Measurements from ENCODE around the gene ERG.

ERG gene

DNA sequence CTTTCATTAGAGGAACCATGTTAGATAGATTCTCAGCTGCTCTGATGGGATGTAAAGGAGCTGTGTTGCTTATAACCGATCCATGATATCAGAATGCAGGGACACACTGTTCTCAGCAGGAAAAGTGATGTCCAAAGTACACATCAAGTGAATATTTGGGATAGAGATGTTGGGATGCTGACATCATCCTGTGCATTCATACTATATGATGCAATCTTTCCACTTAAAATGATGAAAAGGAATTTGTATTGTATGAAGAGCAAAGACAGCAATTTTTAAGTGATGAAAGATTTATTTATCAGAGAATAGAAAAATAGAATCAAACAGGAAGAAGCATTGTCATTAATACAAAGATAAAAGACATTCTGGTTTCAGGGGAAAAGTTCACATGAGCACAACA, 110.1 kb downstream of the ERG start:
- DNase-seq: no peak

DNA sequence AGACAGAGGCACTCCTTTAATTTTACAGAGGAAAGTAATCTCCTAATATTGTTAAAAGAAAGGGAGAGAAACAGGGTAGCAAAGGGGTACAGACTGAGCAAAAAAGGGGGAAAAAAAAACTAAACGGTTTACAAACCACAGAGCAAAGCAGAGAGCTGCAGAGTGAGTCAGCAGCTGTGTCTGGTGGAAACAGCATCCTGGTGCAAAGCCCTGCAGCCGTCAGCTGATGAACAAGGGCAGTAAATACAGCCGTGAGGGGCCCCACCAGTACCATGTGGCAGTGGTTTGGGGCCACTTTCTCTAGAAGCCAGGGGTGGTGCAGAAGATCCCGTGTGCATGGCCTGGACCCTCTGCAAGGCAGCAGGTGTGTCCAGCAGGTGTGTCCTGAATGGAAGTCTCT, 111.3 kb downstream of the ERG start:
- DNase-seq: no peak

DNA sequence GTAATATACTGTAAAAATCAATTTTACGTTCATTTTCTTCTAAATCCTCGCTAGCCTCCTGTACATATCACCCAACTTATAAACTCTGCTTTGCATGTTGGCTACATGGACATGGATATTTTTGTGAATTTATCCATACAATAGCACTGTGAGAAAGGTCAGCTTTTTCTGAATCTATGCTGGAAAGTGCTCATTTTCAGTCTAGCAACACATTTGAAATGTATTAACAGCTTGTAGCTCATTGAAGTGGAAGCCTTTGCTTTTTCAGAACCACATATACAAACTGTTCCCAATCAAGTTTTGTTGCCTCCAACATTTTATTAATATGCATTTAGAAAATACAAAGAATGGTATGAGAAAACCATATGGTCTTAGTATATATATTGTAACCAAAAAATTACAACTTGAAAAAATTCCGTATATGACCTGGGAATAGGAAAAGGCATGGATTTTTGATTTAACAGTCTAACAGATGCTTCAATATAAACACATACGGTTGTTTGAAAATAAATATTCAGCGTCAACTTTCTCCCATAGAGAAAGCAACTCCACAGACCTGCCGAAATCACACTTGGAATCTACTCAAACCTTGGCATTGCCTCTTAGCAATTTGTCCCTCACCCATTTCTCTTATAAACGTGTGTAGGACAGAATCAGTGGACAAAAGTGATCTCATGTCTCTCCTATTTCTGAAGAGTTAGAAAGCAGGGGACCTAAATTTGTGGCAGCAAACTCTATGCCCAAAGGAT, 112.7 kb downstream of the ERG start:
- no peak for DNase-seq

DNA sequence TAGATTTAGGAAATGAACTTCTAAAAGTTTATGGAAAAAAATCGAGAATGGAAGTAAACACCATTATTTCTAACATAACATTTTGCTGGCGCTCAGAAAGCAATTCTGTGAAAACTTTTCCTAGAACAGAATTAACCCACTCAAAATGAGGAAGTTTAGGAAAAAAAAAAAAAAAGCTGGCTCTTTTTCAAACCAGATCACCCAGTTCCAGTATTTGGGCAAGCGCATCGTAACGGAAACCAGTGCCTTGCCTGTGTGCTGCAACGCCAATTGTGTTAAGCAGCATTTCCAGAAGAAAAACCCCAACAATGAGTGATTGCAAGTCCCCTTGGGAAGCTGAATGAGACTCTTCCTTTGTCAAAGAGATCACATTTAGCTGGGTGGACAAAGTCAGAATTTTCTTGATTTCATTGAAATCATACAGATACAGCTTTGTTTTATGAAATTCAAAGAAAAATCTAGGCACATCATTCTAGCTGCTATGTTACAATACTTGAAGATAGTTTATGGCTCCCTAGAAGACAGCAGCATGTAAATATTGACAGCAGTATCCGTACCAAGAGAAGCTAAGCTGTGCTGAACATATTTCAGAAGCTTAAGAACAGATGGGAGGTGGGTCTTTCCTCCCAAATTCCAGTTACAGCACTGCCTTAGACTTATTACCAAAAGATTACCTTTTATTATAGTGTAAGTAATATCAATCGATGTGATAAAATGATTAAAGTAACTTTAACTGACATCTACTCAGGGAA, 113.4 kb downstream of the ERG start:
- DNase-seq: no peak

DNA sequence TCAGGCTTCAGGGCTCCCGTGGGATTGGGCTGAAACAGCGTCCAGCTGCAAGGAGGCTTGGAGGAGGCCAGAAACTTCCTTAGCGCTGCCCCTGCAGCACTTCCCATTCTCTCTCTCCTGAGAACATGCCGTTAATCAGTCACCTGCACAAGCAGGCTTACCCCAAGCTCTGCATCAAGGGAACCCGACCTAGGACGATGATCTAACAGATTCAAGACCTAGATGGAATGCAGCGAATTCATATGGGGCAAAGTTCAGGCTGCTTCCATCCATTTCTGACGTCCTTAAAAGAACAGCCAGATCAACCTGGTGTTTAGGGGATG, 114.1 kb downstream of the ERG start:
- no peak for DNase-seq

DNA sequence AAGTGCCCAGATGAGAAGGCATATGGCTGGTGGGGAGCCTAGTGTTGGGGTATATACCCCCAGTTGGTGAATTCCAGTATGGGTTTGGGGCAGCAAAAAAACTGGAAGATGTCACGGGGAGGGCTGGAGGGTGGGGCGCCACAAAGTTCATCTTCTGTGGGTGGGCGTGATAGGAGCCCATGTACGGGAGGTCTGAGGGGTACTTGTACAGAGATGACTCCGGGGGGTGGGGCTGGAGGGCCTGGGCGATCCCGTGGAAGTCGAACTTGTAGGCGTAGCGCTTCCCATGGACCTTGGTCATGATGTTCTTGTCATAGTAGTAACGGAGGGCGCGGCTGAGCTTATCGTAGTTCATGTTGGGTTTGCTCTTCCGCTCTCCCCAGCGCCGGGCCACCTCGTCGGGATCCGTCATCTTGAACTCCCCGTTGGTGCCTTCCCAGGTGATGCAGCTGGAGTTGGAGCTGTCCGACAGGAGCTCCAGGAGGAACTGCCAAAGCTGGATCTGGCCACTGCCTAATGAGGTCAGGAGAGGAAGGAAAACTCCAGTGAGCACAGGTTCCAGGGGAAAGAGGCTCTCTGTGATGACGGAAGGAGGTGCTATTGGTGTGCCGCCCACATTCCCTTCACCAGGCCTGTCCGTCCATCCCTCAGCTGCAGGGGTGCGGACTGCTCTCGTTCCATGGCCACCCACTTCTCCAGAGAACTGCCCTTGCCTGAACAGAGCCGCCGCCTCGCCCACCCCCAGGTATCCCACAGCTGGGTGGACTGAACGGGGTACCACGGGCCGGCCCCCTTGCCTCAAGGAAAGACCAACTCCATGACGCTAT, 114.7 kb downstream of the ERG start:
- DNase-seq: no peak

DNA sequence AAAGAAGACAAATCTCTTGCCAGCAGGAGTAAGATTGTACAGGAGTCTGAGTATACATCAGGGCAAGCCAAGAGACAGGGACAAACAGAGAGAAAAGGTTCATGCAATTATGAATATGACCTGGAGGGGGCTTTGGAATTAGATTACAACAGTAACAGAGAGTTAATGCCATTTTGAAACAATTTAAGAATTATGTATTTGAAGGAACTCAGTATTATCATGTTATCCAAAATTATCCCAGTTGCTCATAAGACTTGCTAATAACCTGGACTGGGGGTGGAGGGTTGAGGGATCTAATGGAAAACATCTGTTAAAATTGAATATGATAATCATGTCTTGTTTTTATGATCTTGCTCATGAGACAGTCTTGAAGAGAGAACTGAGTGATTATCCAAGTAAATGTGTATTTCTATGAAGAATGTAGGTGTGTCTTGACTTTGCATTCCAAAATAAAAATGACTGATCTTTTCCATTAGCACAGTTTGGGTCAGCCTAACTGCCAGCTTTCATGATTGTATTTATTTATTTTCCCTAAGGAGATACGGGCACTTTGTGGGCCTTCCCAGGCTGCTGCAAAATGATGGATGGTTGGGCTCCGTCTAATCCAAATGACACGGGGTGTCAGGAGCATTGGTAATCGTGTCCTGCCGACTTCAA, 117.7 kb downstream of the ERG start:
- DNase-seq: no peak

DNA sequence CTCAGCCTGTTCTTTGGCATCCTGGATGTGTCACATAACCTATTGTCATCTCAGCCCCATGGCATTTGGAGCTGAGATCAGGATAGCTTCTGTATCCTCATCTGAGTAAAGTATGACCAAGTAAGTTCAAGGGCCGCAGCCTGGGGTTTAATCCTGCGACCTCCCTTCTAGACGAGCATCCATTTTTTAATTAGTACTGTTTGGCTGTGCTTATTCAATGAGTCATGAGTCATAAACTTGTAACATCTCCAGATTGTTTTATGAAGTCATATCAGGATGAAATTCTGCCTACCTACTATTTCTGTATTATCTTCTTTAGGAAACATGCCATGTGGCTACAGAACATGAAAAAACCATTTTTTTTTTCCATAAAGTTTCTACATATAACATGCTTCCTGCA, 119.1 kb downstream of the ERG start:
- no peak for DNase-seq

DNA sequence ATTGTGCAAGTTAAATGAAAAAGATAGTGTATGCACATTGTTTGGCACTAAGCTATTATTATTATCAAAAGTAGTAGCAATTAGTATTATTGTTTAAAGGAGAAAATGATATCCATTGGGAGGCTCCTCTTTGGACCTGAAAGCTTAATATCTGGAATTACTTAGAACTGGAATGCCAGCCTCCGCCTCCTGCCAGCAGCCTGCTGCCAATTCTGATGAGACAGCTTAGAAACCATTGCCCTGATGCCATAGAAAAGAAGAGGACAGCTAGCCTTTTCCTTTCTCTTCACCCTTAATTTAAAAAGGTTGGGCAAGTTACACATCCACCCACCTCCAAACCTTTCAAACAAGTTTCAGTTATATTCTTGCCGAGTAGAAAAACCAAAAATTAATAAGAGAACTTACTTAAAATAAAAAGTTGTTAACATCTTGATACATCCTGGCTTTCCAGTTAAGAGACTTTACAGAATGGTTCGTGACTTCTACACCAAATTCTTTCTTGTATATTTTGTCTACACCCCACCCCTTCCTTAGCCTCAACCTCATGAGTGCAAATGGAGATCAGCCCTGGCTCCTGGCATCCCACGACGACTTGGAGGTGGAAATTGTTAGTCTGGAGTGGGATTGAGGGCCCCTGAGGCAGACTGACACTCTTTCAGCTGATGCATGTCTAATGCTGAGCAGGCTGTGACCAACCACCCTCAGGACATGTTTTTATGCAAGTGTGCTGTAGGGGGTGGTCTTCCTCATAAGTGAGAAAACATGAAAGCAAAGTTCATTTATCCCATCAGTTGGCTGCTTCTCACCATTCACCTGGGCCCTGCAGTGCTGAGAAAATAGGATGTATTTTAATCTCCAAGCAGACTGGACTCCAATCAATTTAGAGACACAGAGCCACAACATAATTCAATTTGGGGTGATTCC, 120.8 kb downstream of the ERG start:
- DNase-seq: no peak

DNA sequence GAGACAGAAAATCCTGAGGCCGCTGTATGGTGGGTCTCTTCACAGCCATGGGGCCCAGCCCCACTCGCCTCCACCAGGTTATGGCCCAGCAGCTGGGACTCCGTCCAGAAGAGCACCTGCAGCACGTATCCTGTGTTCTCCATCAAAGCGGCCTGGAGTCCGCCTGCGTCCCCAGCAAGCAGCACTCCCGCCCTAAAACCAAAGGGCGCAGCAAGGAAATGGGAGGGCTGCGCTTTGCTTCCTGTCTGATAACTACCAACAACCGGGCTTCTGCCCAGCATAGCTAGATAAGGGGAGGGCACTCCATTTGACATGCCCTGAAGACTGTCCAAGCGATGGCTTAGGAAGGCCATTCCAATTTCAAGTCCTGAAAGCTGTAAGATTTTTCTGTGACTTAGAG, 121.6 kb downstream of the ERG start:
- no peak for DNase-seq

DNA sequence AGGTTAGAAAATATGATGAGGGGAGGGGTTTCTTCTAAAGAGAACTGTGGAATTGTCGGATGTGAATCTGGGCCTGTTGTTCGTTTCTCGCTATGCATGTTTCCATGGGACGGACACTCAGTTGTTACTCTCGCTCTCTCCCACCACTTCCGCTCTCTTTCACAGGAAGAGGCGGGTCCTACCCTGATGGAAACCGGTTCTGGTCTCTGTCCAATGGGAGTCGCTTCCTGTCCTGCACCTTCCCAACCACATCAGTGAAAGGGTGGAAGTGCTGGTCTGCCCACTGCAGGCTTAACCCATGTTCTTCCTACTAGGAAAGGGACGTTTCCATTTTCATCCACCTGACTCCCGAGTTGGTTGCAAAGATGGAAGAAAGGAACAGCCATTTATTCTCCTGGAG, 122.0 kb downstream of the ERG start:
- DNase-seq: no peak

DNA sequence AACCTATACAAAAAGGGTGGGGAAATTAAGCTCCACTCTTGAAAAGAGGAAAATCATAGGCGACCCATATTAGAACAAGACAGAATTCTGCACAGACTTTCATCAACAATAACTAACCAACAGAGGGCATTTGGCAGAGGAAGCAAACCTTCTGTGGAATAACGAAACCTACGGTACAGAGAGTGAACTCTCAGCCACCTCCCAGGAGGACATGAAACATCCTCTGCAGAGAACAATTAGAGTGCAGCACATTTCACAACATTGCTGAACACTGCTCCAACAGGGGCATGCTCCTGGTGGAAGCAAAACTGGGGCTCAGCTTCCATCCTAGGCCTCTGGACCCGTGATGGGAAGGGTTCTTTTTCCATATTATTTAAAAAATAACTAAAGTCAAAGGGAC, 130.6 kb downstream of the ERG start:
- DNase-seq: no peak

DNA sequence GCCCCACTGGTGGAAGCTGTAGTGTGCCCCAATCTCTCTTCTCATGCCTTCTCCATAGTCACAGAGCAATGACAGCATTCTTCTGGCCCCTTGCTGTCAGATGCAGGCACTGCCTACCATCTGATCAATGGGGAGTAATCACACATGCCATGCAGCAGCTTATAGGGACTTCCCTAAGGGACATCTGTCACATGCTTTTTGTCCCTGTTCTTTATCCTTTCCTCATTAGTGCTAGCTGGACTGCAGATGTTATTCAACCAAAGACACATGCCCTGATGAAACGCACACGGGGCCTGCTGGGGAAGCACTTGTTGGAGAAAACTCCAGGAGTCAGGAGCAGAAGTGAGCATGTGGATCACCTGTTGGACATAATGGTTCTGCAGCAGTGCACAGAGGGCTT, 132.8 kb downstream of the ERG start:
- DNase-seq: no peak

DNA sequence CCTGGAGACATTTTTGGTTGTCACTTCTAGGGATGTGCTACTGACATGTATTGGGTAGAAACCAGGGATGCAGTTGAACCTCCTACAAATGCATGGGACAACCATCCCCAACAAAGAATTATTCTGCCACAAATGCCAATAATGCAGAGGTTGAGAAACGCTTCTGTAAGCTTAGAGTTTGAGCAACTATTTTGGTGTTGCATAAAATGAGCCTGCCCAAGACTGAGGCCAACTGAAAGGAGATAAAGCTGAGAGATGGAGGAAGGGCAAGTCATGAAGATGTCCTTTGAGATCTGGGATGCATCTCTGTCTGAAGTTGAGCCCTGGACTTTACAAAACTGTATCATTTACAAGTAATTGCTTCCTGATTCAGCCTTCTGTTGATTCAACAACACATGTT, 134.6 kb downstream of the ERG start:
- DNase-seq: no peak

DNA sequence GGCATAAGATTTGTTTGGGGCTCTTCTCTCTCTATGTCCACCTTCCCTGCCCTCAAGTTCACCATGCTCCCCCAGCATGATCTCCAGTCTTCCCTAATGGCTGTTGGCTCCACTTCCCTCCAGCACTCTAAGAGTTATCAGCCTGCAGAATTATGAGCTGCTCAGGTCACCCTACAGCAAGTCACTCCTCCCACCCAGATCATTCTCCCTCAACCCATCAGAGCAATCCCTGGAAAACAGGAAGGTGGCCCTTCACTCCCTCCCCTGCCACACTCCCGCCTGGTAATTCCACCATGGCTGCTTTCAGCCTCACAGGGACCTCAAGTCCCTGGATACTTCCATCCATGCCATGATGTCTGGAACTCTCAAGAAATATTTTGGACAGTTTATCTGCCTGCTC, 137.0 kb downstream of the ERG start:
- DNase-seq: no peak

DNA sequence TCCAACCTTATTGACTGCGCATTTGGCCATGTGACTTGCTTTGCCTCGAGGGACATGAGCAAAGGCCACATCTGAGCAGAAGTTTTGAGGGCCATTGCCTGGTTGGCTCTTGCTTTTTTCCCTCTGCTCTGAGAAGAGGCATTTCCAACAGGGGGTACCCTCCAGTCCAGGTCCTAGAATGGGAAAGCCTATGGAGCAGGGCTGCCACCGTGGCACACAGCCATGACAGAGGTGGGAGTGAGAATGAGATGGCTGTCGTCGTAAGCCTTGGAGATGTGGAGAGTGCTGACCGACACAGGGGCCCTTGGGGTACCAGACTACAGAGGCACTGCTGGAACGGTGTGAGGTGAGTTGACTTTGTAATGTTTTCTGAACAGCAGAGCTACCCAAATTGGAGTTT, 138.4 kb downstream of the ERG start:
- no peak for DNase-seq

DNA sequence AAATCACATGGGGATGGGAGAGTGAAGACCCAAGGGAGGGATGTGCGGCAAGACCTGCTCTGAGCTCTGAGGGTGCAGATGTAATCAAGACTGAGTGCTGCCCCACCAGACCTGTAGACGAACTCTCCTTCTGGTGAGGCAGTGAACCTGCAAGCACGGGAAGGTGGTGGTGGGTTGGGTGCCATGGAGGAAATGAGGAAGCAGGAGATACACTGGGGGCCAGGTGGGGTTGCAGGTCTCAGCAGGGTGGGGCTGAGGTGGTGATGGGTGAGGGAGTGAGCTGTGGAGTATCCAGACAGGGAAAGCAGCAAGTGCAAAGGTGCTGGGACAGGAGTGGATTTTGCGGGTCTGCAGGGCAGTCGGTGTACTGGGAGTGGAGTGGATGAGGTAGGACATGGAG, 139.2 kb downstream of the ERG start:
- DNase-seq: no peak

DNA sequence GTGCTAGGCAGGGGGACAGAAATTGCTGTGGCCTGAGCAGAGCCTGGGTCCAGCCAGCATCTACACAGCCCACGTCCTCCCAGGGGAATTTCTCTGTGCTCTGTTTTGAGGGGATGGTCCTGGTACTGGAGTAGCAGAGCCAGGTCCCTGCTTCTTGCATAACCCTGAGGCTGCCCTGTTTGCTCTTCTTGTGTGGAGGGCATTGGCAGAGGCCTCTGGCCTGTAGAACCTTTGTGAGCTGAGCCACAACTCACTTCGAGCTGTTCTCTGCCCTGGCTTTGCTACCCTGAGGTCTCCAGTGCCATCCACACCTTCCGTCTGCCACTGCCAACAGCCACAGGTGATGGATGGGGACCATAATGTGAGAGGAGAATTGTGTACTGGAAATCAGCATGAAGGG, 139.6 kb downstream of the ERG start:
- DNase-seq: no peak

DNA sequence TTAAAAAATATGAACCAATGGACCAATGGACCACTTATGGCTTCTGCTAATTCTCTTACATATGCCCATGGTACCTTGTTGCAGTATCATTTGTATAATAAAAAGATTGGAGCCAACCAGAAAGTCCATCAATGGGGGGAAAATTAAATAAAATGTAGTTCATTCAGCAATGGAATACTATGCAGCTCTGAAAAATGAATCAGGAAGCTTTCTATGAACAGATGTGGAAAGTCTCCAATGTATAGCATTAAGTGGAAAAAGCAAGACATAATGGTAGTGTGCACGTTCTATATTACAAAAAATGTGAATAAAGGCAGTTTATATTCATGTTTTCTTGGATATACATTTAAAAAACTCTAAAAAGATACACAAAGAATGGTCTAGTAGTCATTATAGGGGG, 140.2 kb downstream of the ERG start:
- no peak for DNase-seq

DNA sequence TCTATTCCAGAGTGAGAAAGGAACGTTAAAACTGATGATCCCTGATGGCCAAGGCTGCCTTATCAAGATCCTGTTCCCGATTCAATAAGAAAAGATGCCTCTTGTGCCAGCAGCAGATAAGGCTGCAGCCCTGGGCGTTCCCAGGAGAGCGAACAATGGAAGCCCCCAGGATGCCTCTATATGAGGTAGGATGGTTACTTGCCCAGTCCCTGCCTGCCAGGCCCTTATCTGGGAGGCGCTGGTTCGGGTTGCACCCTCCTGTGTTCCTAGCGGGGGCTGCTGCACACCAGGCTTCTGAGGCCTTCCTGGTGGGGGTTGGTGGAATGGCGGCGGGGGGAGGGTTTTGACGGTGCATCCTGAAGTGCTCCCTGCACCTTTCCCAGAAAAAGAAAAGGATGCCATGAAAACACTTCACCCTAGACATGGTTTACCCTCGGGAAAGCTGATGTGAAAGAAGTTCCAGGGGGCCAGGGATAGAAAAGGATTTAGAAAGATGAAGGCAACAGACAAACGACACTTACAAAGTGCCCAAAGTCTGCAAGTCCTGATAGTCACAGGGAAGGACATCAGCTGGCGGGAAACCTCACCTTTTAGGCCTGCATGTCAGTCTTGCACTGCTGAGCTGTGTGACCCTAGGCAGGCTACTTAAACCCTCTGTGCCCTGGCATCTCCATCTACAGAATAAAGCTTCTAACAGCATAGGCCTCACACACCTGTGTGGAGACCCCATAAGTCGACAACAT, 141.2 kb downstream of the ERG start:
- DNase-seq: no peak

DNA sequence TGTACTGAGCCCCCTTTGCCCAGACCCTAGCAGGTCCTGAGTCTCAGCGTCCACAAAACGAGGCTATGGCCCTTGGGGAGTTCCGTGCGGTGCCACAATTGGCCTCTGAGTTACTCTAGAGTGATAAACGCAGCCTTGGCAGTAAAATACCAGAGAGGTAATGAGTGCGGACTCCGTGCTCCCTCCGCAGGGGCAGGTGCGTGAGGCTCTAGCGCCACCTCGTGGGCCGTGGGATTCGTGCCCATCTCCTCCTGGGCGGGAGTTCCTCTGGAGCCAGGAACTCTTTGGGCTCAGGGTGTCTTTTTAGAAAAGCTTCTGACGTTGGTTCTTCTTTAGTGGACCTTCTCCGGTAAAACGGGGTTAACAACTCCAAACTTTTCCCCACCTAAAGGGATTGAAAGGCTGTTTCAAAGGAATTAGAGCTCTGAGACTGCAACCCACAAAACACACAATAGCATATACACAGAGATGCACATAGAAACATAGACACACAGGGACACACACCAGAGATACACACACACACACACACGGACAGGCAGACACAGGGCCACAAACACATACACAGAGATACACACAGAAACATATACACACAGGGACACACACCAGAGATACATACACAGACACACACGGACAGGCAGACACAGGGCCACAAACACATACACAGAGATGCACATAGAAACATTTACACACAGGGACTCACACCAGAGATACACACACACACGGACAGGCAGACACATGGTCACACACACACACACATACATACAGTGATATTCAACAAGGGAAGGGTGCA, 142.1 kb downstream of the ERG start:
- peak; percentile 90 for DNase-seq

All from right forelimb (tissue), 1 donor.